HG03469 (cell line): ENCODE results near the gene UPP1.
A peak's percentile ranks its signal among the peaks of the same experiment; 100 is the strongest.
"Not testable (repeated sequence)": the region's sequence is repeated elsewhere in the genome, so short reads cannot be mapped to it uniquely, and the experiment has no call there.

Experiments used
- ATAC-seq: cut with Tn5 transposase; IDR thresholded peaks from one replicate; pipeline ENCODE4 v1.9.1; 2021; ENCODE audit warnings: mild to moderate bottlenecking, moderate library complexity, moderate number of reproducible peaks; ENCODE audit not compliant: unreplicated experiment

Gene UPP1

DNA sequence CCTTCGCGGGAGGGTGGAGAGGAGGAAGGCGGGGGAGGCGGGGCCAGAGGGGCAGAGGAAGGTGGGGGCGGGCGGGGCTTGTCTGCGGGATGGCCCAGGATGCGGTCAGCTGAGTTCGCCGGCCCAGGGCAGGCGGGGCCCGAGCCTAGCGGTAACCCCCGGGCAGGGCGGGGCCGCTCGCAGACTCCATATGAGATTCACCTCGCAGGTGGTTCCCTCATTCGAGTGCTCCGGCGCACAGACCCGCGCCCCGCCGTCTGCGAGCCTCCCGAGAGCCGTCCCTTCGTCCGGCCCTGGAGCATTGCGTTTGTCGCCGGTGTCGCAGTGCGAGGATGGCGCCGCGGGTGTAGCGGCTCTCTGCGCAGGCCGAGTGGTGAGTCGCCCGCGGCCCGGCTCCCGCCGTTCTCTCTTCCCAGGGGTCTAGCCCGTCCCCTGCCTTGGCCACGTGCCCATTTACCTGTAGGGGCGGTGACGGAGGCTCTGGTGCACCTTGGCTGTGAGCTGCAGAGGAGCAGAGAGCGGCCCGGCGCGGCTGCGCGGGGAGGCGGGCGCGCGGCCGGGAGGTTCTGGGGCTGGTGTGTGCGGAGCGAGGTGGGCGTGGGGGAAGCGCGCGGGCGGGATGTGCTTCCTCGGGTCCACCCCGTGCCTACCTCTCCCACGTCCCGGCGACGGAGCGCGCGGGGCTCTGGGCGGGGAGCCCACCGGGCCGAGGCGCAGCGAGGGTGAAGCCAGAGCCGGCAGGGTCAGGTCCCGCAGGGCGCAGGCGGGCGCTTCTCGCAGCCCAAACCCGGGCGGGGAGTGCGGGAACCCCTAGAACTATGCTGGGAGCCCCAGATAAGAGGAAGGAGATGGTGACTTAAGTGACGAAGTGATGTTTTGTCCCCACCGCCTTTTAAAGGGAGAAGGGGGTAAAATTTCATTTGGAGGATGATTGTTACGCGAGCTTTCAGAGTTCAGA, at the start of gene UPP1:
Gene UPP1, plus strand, starts transcription at position 220 of the 958 bp plus-strand sequence. CDS start 5,519 bp downstream, outside the sequence.
- peak; percentile 28 for ATAC-seq

DNA sequence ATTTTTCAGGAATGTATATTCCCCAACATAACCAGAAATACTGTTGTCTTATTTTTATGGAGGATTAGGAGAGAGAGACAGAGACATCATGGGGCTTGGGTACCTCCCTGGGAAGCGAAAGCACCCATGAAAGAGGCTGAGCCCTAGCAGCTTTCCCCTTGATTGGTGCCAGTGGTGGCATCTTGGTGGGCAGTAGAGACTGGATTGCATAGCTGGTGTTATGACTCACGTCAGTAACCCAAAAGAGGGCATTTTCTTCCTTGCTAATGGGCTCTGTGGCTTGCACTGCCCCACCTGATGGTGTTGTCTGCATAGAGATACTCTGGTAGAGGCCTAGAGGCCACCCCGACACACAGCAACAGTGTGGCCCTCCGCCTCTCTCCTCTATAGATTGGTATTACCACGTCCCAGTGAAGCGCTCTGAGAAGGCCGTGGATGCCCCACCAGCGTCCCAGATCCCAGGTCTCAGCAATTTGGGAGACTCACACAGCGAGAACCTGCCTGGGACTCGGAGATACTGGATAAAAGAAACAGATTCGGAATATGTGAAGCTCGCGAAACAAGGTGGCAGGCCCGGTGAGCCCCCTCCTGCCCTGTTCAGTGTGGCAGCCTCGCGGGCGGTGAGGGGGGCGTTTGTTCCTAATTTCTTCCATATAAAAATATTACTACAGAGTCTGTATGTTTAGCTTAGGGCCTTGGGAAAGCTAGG, 48.0 kb upstream of the UPP1 start:
- ATAC-seq: no peak

DNA sequence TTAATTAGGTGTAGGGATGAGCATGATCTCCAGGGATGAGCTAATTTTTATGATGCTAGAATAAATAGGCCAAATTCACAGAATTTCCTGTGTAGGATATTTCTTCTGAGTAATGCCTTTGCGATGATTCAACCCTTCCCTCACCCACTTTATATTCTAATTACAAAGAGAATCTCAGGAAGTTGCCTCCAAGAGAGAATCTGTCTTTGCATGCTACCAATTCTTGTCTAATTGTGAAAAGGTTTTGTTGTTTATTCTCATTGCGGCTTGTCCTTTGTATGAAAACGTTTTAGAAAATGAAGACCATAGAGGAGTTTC, 47.5 kb upstream of the UPP1 start:
- no peak for ATAC-seq

DNA sequence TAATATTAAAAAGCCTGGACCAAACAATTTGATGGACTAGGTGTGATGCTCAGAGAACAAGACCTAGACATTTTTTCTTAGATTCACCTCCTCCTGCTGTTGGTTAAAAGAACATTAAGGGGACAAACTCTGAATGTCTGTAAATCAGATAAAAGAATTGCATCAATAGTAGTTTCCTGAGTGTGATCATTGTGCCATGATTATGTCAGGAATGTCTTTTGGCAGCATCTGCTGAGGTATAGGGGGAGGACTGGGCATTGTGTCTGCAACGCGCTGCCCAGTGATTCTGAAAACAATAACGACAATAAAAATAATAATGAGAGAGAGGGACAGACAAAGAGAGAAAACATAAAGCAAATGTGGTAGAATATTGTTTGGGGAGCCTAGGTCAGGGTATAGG, 46.8 kb upstream of the UPP1 start:
- no peak for ATAC-seq

DNA sequence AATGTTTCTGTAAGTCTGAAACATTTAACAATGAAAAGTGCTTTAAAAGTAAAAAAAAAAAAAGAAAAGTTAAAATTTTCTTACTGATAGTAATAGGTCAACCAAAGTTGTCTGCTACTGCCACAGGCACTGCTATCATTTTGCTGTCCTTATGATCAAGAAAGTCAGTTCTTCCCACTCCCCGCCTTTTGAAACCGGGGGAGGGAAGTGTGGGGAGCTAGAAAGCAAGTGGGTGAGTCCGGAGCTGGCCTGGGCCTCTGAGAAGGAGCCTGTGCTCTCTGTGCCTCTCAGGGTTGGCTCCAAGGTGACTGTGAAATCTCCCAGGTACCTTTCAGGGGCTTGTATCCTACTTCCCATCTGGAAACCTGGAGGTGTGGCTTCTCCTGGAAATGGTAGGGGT, 46.4 kb upstream of the UPP1 start:
- no peak for ATAC-seq

DNA sequence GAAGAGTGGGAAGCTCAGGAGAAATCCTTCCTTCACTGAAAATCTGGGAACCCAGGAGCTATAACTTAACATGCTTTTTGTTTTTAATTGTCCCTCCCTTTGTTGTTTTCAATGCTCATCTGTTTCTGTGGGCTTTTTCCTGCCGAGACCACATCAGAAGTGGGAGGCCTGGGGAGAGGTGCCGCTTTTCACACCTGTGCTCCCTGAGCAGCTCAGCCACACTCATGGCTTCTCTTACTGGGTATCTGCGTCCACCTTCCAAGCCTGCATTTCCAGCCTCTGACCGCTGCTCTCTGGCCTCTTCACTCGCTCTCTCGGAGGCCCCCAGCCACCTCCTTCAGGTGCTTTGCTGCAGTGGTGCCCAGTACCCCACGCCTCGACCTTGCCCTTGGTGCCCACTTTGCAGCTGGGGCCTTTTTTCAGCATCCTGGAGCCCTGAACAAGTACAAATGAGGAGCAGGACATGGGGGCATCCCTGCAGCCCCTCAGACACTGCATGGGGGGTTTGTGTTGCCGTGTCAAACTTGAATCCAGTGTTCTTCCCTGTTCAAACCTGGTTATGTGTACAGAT, 43.8 kb upstream of the UPP1 start:
- ATAC-seq: no peak

DNA sequence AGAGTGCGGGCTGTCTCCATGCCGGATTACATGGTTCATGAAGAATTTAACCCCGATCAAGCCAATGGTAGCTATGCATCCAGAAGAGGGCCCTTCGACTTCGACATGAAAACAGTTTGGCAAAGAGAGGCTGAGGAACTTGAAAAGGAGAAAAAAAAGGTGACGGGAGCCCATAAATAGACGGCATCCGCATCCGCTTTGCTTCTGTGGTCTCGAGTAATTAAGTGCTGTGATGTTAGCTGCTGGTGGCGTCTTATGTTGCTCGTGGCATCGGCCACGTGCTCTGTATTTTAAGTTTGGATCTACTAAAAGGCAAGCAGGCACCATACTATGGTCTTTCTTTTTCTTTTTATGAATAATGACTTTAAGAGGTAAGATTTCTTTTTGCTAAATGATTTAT, 42.6 kb upstream of the UPP1 start:
- no peak for ATAC-seq

DNA sequence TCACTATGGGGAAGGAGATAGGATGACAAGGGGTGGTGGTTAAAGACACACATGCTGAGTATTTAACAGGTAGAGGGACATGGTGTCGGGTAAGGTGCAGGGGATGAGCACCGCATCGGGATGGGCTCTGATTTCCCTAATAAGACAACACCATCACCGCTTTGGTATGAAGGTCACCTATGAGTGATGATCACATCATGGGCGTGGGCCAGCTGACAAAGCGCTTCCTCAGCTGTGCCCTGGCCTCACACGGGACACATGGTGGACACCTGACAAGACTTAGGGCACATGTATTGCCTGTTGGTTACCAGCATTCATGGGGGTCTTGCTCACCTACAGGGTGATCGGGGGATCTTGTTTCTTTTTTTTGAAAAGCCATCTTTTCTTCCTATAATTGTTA, 41.0 kb upstream of the UPP1 start:
- ATAC-seq: no peak

DNA sequence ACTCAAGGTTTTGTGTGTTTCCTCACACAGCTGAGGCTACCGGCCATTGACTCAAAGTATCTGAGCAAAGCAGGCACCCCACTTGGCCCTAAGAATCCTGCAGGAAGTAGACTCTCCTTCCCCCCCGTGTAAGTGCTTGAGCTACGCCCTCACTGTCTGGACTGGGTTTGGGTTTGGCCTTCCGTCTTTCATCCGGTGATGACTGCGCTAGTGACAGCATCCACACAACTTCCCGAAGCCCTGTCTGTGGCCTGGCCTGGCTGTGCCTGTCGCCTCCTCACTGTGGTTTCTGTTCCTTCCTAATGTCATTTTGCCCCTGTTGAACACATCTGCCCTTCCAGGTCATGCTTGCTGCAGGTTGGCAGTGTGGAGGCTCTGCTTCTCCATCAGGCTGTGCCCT, 39.2 kb upstream of the UPP1 start:
- ATAC-seq: no peak

DNA sequence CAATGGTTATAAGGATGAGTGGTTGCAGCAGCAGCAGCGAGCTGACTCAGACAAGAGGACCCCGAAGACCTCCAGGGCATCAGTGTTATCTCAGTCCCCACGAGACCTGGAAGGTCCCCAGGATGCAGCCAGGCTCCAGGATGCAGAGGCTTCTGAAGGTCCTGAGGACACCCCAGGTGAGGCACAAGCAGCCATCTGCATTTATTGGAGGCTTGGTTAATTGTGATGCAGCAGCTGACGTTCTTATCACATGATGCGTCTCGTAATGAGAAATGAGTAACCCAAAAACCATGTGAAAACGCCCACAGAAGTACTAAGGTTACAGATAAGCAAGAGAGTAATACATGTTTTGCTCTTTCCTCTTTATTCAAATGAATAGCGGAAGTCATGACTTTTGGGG, 36.3 kb upstream of the UPP1 start:
- ATAC-seq: peak; percentile 63

DNA sequence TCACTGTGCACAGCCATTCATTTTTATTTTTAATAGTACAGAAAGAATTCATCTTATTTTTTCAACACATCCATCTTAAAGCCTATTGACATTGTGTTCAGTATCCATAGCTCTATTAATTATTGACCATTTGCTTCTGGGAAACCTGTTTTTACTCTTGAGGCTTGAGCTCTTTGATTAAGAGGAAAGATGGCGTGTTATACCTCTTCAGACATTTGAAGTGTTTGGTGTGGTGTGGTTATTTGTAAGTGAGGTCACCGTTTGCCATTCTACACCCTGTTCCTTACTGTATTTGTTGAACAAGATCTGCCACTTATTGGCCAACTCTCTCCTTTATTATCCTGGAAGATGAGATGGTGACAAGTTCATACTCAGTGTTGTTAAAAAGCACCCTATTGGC, 35.3 kb upstream of the UPP1 start:
- ATAC-seq: no peak

DNA sequence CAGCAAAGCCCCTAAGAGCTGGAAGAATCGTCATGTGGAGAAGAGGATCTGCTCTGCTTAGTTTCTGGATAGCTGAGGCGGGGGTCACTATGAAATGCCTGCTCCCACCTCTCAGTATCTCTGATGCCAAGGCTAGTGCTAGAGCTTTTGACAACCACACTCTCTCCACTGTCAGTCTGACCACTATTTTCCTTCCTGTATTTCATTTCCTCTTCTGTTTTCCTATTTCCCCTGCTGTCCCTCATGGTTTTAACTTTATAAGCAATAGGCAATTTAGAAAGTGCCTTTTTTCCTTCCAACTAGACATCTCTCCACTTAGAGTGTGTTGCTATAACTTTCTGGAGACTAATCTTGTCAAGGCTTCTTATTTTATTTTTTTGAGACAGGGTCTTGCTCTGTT, 30.1 kb upstream of the UPP1 start:
- ATAC-seq: no peak

DNA sequence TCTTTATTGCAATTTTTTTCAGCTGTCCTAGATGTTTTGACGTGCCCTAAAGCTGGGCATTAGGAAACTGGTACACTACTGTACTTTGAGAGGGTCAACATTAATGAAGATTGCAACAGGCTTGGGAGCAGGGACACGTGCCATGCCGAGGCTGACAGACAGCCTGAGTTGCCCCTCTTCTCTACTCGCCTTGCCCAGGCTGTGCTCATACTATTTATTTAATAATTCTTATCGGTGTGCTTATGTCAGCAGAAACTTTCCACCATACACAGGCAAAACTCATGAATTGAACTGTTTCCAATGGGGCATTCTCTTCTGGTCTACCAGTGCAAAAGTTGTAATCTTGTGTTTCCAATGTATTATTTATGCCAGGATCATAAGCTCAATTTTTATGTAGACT, 29.4 kb upstream of the UPP1 start:
- no peak for ATAC-seq

DNA sequence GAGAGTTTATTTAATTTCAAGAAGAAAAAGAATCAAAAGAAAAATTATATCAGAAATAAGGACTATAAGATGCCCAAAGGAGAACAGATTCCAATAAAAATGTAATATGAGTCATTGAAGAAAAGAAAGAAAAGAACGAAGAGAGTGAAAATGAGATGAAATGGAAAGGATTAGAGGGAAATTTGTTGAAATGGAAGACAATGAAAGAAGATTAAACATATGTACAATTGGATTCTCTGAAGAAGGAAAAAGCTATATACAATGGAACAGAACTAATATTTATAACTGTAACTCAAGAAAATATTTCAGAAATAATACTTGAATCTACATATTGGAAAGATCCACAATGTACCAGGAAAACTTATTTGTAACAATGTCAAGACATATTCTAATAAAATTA, 25.1 kb upstream of the UPP1 start:
- no peak for ATAC-seq

DNA sequence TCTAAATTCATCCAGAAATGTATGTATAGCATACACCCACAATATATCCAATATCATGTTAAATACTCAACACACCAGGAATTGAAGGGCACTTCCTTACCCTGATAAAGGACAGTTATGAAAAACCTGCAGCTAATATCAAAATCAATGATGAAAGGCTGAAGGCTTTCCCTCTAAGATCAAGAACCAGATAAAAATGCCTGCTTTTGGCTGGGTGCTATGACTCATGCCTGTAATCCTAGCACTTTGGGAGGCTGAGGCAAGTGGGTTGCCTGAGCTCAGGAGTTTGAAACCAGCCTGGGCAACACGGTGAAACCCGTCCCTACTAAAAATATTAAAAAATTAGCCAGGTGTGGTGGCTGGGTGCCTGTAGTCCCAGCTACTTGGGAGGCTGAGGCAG, 21.6 kb upstream of the UPP1 start:
- ATAC-seq: no peak

DNA sequence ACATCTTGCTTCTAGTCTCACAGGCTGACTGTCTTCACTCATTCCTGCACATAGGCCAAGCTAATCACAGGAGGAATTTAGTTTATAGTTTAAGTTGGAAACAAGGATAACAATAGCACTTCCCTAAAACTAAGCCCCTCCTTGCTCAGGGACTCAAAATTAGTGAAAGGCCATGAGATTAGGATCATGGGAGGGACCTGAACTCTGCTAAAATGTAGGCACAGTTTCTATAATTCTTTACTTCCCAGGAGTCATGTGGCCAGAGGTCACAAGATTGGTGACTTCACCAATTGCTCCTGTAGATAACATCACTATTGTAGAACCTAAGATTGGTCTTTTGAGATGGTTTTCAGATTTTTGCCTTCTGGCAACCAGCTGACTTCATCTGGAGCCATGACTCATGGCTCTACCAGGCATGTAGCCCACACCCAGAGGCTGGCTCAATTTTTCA, 14.8 kb upstream of the UPP1 start:
- no peak for ATAC-seq

DNA sequence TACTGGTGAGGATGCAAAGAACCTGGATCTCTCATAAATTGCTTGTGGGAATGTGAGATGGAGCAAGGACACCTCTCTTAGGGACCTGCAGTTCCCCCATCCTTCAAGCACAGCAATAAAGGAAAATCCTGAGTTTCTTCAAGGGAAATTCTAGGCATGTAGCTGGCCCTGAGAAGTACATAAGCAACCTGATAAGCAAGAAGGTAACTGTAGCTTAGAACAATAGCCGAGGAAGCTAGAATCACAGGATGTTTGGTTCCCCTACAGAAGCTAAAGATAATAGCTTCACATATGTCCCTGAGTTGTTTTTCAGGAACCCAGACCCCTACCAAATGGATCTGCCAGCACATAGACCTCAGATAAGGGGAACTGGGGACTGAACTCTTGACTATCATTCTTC, 11.6 kb upstream of the UPP1 start:
- ATAC-seq: no peak

DNA sequence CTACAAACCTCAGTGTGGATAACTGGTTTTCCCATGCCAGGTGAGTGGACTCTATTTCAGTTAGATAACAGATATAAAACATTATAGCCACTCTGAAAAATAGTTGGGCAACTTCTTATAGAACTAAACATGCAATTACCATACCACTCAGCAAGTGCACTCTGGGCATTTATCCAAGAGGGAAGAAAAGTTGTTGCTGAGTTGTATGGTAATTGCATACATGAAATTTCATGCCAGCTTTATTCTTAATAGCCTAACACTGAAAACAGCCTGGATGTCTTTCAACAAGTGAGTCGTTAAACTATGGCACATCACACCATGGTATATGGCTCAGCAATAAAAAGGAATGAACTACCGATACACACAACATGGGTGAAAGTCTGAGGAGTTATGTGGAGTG, 10.6 kb upstream of the UPP1 start:
- no peak for ATAC-seq

DNA sequence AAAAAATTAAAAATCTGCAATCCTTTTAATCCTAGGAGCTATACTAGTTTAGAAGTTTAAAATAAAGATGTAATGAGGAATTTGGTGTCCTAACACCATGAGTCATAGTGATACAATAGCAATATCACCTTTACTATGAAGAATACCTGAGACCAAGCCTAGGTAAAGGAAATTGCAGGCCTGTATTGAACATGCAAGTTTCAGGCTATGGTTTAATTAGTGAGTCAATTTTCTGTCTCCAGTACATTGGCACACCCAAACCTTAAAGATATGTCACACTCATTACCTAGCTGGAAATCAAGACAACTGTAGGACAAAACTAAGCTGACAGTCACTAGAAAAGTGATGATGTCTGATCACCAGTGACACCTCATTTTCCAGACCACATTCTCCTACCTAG, 6.7 kb upstream of the UPP1 start:
- ATAC-seq: not testable (repeated sequence)

DNA sequence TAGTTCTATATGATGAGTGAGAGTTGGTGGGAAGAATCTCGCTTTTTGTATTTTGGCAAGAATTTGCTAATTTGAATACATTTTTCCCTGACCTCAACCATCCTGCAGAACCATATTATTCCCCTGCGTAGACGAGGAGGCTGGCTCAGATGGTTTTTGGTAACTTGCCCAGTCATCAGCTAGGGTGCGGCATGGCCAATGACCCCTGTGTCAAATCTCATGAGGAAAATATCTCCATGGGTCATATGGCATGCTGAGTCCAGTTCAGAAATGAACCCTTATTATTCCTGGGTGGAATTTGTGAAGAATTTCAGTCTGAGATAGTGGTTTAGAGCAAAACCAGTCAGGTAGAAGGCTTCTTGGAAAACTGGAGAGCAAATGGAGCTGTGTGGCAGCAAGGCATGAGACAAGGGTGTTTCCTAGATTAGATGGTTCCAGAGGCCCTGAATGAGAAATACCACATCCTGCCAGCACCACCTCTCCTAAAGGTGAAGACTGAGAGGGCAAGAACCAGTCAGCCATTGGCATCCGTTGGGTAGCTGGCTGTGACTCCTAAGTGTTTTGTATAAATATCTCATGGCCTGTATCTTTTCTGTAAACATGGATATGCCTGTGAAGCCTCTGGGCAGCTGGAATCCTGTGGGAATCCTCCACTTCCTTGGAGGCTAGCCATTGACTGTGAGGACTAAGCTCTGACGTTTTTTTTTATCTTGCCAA, 5.8 kb upstream of the UPP1 start:
- no peak for ATAC-seq

DNA sequence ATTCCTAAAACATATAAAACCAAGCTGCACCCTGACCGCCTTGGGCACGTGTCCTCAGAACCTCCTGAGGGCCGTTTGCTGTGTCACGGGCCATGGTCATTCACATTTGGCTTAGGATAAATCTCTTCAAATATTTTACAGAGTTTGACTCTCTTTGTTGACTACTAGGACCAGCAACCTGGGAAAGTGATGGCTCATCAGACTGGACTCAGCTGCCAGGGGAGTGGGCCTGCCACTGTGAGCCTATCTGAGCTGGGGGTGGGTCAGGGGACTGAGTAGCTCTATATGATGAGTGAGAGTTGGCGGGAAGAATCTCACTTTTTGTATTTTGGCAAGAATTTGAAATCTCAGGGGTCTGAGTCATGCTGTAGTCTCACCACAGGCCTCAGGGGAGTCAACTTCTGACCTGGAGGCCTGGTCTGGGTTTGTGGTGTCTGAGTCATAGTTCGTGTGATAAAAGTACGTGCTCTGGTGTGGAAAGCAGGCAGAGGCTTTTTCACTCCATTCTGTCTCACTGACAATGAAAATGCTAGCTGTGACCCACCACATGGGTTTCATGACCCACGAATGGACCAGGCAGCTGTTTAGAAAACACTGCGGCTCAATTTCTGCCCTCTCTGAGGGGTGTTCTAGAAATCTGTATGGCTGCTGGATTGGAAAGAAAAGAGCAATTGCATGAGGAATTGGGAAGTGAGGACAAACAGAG, 4.2 kb upstream of the UPP1 start:
- peak; percentile 64 for ATAC-seq
